K562 (cell line): ENCODE measurements around the gene MYO1E. TPM values are rescaled to one million over a fixed set of nuclear protein-coding genes. Genes with fewer than 3 reads are reported as not detected.

Experiments
- ATAC-seq: fragments of 200-7000 bp; cut with Tn5 transposase; 3 replicates; pipeline ENCODE4 v1.9.1; 2020; ENCODE audit warnings: moderate library complexity
- BruUV-seq: library from RNA; stranded (reverse); fragments of 400-500 nt; replicated peaks from 2 replicates; lab custom pipeline; 2021; lab: Mats Ljungman, UMichigan
- CTCF ChIA-PET: fragments of 300-600 bp; formaldehyde crosslinking; extraction: SDS; loops from one replicate; lab custom pipeline; 2021; ENCODE audit warnings: low intra/inter-chr PET ratio; lab: Yijun Ruan, JAX
- POLR2A ChIA-PET: fragments of 300-600, 350-650 bp; sonication (Branson Sonifier 250); formaldehyde crosslinking; extraction: SDS; loops from one replicate; lab custom pipeline; 2021; ENCODE audit warnings: antibody characterized with exemption, inconsistent platforms; lab: Yijun Ruan, JAX
- DNase-seq, 4 experiments: peaks; one replicate each; pipeline versions ENCODE4 v3.0.0 to v3.0.0-alpha.2; 2011 to 2018; ENCODE audit warnings: low spot score in 3 of 4, mixed read lengths in 3 of 4; ENCODE audit errors: extremely low read depth in 1 of 4
- FAIRE-seq: peaks from 2 replicates; lab custom pipeline; 2011; peaks lifted over from hg19 to GRCh38; lab: Jason Lieb, UNC
- H2AFZ ChIP-seq: 2 replicates; pipeline ENCODE4 v1.6.0; 2011; ENCODE audit warnings: low read depth, low read length, control low read depth, inconsistent platforms
- H3K27ac ChIP-seq: fragments of 200-600 bp; 3 replicates; pipeline ENCODE4 v1.8.0; 2011; ENCODE audit warnings: low read depth, mild to moderate bottlenecking, control low read depth, inconsistent platforms, low read length, moderate library complexity, mixed read lengths; ENCODE audit errors: extremely low read depth
- H3K27me3 ChIP-seq, 2 experiments: fragments of 300-600 bp in 1 of 2; 2 replicates in 1 of 2; 3 replicates in 1 of 2; pipeline versions ENCODE4 v1.6.0 to v1.8.0; 2011; ENCODE audit warnings: inconsistent platforms in 2 of 2, low read length in 2 of 2, mild to moderate bottlenecking in 1 of 2, mixed read lengths in 1 of 2, moderate library complexity in 1 of 2; ENCODE audit not compliant: control insufficient read depth in 2 of 2, insufficient read depth in 2 of 2
- H3K36me3 ChIP-seq: fragments of 300-600 bp; 3 replicates; pipeline ENCODE4 v1.8.0; 2011; ENCODE audit warnings: mild to moderate bottlenecking, low read length, inconsistent platforms; ENCODE audit not compliant: control insufficient read depth, insufficient read depth
- H3K4me1 ChIP-seq, 2 experiments: fragments of 200-600 bp in 1 of 2; replicated peaks in 1 of 2; 2 replicates in 1 of 2; 3 replicates in 1 of 2; pipeline versions ENCODE4 v1.5.1 to v1.8.0; 2011; ENCODE audit warnings: inconsistent platforms in 2 of 2, low read length in 2 of 2, mild to moderate bottlenecking in 1 of 2, mixed read lengths in 1 of 2, moderate library complexity in 1 of 2; ENCODE audit not compliant: control insufficient read depth in 2 of 2, insufficient read depth in 2 of 2
- H3K4me2 ChIP-seq: 2 replicates; pipeline ENCODE4 v1.6.1; 2011; ENCODE audit warnings: low read length, control low read depth, inconsistent platforms, mixed read lengths; ENCODE audit not compliant: insufficient read depth
- H3K4me3 ChIP-seq: fragments of 200-600 bp; sonication (generic), shearing (Covaris generic); 2 replicates; pipeline ENCODE4 v1.5.1; 2016; ENCODE audit warnings: control low read depth, inconsistent platforms
- H3K79me2 ChIP-seq: fragments of 200-600 bp; 3 replicates; pipeline ENCODE4 v1.8.0; 2011; ENCODE audit warnings: low read length, inconsistent platforms; ENCODE audit not compliant: control insufficient read depth, insufficient read depth
- H3K9ac ChIP-seq, 2 experiments: 2 replicates each; pipeline versions ENCODE4 v1.6.0 to v1.6.1; 2011; ENCODE audit warnings: low read depth in 2 of 2, low read length in 2 of 2, control low read depth in 1 of 2, inconsistent platforms in 1 of 2, mild to moderate bottlenecking in 1 of 2, mixed read lengths in 1 of 2; ENCODE audit not compliant: insufficient read depth in 1 of 2
- H3K9me1 ChIP-seq: one replicate; pipeline ENCODE4 v1.6.0; 2011; ENCODE audit warnings: inconsistent platforms, mild to moderate bottlenecking, low read length, moderate library complexity; ENCODE audit not compliant: control insufficient read depth, insufficient read depth
- H3K9me3 ChIP-seq: replicated peaks from 2 replicates; pipeline ENCODE4 v1.5.1; 2011; ENCODE audit warnings: low read depth, low read length, inconsistent platforms; ENCODE audit not compliant: control insufficient read depth, insufficient read depth
- H4K20me1 ChIP-seq: replicated peaks from 2 replicates; pipeline ENCODE4 v1.6.1; 2011; ENCODE audit warnings: low read length, inconsistent platforms, mixed read lengths; ENCODE audit not compliant: control insufficient read depth, insufficient read depth
- BCOR ChIP-seq: fragments of 450-650 bp; IDR thresholded peaks from 2 replicates; pipeline ENCODE4 v1.6.1; 2016
- CBX1 ChIP-seq: sonication (generic); IDR thresholded peaks from 2 replicates; pipeline ENCODE4 v1.6.1; 2016; ENCODE audit warnings: antibody characterized with exemption, low read depth, mild to moderate bottlenecking
- CTCF ChIP-seq, 3 experiments: IDR thresholded peaks in 2 of 3; conservative IDR thresholded peaks in 1 of 3; 2 replicates each; pipeline ENCODE4 v1.5.1; 2011 to 2012; ENCODE audit warnings: low read length in 3 of 3, mild to moderate bottlenecking in 3 of 3, control low read depth in 2 of 3, improper control_type of control experiment in 1 of 3, inconsistent platforms in 1 of 3, low read depth in 1 of 3, mixed read lengths in 1 of 3, moderate library complexity in 1 of 3; ENCODE audit not compliant: insufficient read depth in 2 of 3
- GATAD2A ChIP-seq: fragments of 450-650 bp; IDR thresholded peaks from 2 replicates; pipeline ENCODE4 v1.6.1; 2017
- NFIX ChIP-seq: fragments of 250-450 bp; sonication (Bioruptor Pico); IDR thresholded peaks from 2 replicates; pipeline ENCODE4 v1.4.0; 2020; ENCODE audit warnings: low read depth, mild to moderate bottlenecking, moderate library complexity
- RBM22 ChIP-seq: fragments of 200-400 bp; formaldehyde crosslinking; IDR thresholded peaks from 2 replicates; pipeline ENCODE4 v1.6.1; 2018; ENCODE audit warnings: low read length, low read depth; ENCODE audit not compliant: poor library complexity, severe bottlenecking
- SMARCB1 ChIP-seq: IDR thresholded peaks from 2 replicates; pipeline ENCODE4 v1.6.1; 2011; ENCODE audit warnings: improper control_type of control experiment, low read depth; ENCODE audit not compliant: insufficient read length
- TARDBP ChIP-seq: fragments of 450-650 bp; IDR thresholded peaks from 2 replicates; pipeline ENCODE4 v1.6.1; 2016
- XRCC3 ChIP-seq: fragments of 450-650 bp; IDR thresholded peaks from 2 replicates; pipeline ENCODE4 v1.6.1; 2017; ENCODE audit warnings: mild to moderate bottlenecking, moderate library complexity
- ZBTB17 ChIP-seq: fragments of 450-650 bp; formaldehyde crosslinking; IDR thresholded peaks from 2 replicates; pipeline ENCODE4 v1.4.0; 2020; ENCODE audit warnings: mild to moderate bottlenecking
- ZBTB40 ChIP-seq, 2 experiments: fragments of 450-650 bp in 1 of 2; sonication (generic) in 1 of 2; formaldehyde crosslinking in 1 of 2; IDR thresholded peaks; 2 replicates each; pipeline versions ENCODE4 v1.7.1 to v1.9.0; 2016 to 2022; ENCODE audit warnings: inconsistent platforms in 1 of 2, mild to moderate bottlenecking in 1 of 2, missing genetic modification reagents in 1 of 2
- ZNF3 ChIP-seq: fragments of 250-450 bp; sonication (Bioruptor Pico); IDR thresholded peaks from 2 replicates; pipeline ENCODE4 v1.5.0; 2021; ENCODE audit warnings: mild to moderate bottlenecking, moderate library complexity
- WGBS: fragments of 100-300 bp; shearing (Covaris generic); methylation state at CpG from one replicate; pipeline ENCODE4 v1.1.6; 2016; ENCODE audit warnings: low coverage, mixed read lengths; ENCODE audit not compliant: insufficient coverage; ENCODE audit errors: missing lambda C conversion rate; 5-methylcytosine and 5-hydroxymethylcytosine counted together
- in situ Hi-C: fragments of 300-500 bp; cut with MboI; formaldehyde crosslinking; loops from 4 replicates; pipeline ENCODE4 v1.15.0; 2018; ENCODE audit warnings: inconsistent platforms, mixed read lengths
- intact Hi-C: fragments of 100-400 bp; cut with micrococcal nuclease; formaldehyde crosslinking; loops from 2 replicates; pipeline ENCODE4 v1.14.2; 2022
- polyA plus RNA-seq, 8 experiments: library from polyadenylated mRNA; depleted of rRNA in 4 of 8; stranded (reverse) in 5 of 8; unstranded in 3 of 8; fragments of >200 nt; fragmentation: Nextera tagmentation in 2 of 8; fragmentation: Illumina TruSeq in 1 of 8; extraction: Ambion mirVana in 2 of 8; extraction: Trizol in 1 of 8; gene quantifications; 2 replicates each; pipeline versions ENCODE4 v1.2.1 to v1.2.3, GENCODE V29; 2011 to 2014; ENCODE audit warnings: inconsistent platforms in 1 of 8, missing spikeins in 1 of 8
- total RNA-seq, 7 experiments: library from RNA; depleted of rRNA in 6 of 7; stranded (reverse); fragments of >200 nt in 6 of 7; fragmentation: Illumina TruSeq in 2 of 7; extraction: Trizol in 2 of 7; gene quantifications; 2 replicates each; pipeline versions ENCODE4 v1.2.1 to v1.2.3, GENCODE V29; 2011 to 2021; ENCODE audit warnings: low replicate concordance in 1 of 7
- TF ChIP-seq, protein P1 (sequence below): fragments of 250-450 bp; sonication (Bioruptor Pico); IDR thresholded peaks from 2 replicates; pipeline ENCODE4 v1.9.0; 2021; ENCODE audit warnings: mild to moderate bottlenecking

MYO1E gene
- total and polyA plus RNA-seq, 9 of the 15 experiments (the other 6 are each of a cell fraction or from before 2014, with no cell fraction given), result under 0.01 to 0.44 (median 0.01) TPM; not detected in 6

DNA sequence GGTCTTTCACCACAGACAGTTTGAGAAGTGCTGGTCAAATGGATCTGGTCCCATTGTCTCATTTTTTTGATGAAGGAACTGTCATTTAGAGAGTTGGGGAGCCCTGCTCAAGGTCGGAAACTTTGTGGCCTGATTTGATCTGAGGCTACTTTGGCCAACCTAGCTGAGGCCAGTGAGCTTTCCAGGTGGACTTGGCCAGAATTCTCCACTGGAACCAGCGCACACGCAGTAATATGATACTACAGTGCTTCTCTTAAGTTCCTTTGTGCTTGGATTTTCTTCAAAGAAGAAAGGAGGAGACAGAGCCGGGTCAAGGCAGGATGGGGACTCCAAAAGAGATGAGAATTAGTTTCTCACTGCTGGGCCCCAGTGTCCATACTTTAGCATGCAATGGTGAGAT is 217.2 kb downstream of the MYO1E start:
- H3K36me3 ChIP-seq, result no peaks in the 10 kb centered on the region
- WGBS, result 0% methylated on average over 4 of the region's 4 CpGs
- H4K20me1 ChIP-seq, result no peaks in the 10 kb centered on the region
- CTCF ChIA-PET, result no interaction called here
- no peak overlapping the region for H2AFZ ChIP-seq
- no peaks in the 10 kb centered on the region for H3K9me1 ChIP-seq
- DNase-seq (no peak), ATAC-seq (no peak), FAIRE-seq (no peak)
- H3K9me3 ChIP-seq, result no peaks in the 10 kb centered on the region
- peaks cover 35 to 55% of the 10 kb centered on the region in 2 experiments for H3K27me3 ChIP-seq
- H3K4me2 ChIP-seq, result no peak overlapping the region
- BruUV-seq, result no TSS peak
- no peak overlapping the region for H3K27ac ChIP-seq
- H3K9ac ChIP-seq, result no peak overlapping the region
- intact Hi-C loops, result no loop called here
- no peak for TF ChIP-seq ZNF3 (CRISPR knock-in tag)
- TF ChIP-seq ZBTB17 (CRISPR knock-in tag), result no peak
- TF ChIP-seq TARDBP, result no peak
- no peak for TF ChIP-seq SMARCB1
- no peak for TF ChIP-seq XRCC3
- no peak for TF ChIP-seq CBX1
- TF ChIP-seq ZBTB40 (IDR thresholded peaks at IDR 0.05), result no peak
- TF ChIP-seq ZBTB40 (CRISPR knock-in tag; IDR thresholded peaks at IDR 0.05), result no peak
- TF ChIP-seq NFIX (CRISPR knock-in tag), result no peak
- TF ChIP-seq, protein P1, sequence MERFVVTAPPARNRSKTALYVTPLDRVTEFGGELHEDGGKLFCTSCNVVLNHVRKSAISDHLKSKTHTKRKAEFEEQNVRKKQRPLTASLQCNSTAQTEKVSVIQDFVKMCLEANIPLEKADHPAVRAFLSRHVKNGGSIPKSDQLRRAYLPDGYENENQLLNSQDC (CRISPR knock-in tag), result no peak
- no peak for TF ChIP-seq GATAD2A
- no peak for TF ChIP-seq CTCF (IDR thresholded peaks at IDR 0.05 in 2 of 3, conservative IDR thresholded peaks at IDR 0.05 in 1 of 3; ENCODE audit: insufficient read depth in 2 of 3, low read depth in 1 of 3, low read length in 3 of 3)
- TF ChIP-seq BCOR, result no peak
- no peak for TF ChIP-seq RBM22
- in situ Hi-C loops, result loop anchor here (10.0 kb wide), 1 partner anchor 931 kb away; no protein-coding TSS in a partner anchor
- no peaks in the 10 kb centered on the region for H3K4me1 ChIP-seq
- H3K4me3 ChIP-seq, result no peak overlapping the region
- H3K79me2 ChIP-seq, result no peaks in the 10 kb centered on the region
- POLR2A ChIA-PET, result interaction anchor here (1.1 kb wide), 1 partner anchor 8 kb away, joined by 3 read pairs; no protein-coding TSS in a partner anchor
